HT-29 (cell line): ENCODE measurements around the gene STPG3. TPM values are rescaled to one million over a fixed set of nuclear protein-coding genes. Genes with fewer than 3 reads are reported as not detected.

ENCODE experiments used
- DNase-seq: peaks from one replicate; pipeline ENCODE4 v3.0.0-alpha.2; 2015; ENCODE audit warnings: low spot score
- total RNA-seq: library from RNA; depleted of rRNA; stranded (reverse); fragments of >200 nt; shearing (Covaris generic); gene quantifications from 2 replicates; pipeline ENCODE4 v1.2.3, GENCODE V29; 2014; rRNA removed

Gene STPG3
- total RNA-seq, 1 experiment from 2014 or later, result not detected

DNA sequence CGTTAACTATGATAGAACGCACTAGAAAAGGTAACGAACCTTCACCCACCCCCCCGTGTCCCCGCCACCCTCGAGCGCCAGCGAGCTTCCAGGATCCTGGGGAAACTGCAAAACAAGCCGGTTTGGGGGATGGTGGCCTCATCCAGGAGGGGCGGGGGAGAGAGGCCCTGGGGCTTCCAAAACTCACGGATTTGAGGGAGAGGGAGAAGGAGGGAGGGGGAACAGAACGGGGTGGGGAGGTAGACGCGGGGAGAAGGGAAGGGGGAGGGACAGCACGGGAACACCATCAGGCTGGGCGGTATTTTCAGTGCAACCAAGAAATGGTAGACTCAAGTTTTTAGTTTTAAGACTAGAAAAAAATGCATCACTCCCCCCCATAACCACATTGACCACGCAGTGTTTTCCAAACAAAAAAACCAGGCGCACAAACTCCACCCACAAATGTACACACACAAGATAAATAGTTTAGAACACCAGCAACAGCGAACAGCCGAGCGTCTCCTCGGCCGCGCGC lies 49.5 kb downstream of the STPG3 start:
- peak; percentile 74 for DNase-seq

DNA sequence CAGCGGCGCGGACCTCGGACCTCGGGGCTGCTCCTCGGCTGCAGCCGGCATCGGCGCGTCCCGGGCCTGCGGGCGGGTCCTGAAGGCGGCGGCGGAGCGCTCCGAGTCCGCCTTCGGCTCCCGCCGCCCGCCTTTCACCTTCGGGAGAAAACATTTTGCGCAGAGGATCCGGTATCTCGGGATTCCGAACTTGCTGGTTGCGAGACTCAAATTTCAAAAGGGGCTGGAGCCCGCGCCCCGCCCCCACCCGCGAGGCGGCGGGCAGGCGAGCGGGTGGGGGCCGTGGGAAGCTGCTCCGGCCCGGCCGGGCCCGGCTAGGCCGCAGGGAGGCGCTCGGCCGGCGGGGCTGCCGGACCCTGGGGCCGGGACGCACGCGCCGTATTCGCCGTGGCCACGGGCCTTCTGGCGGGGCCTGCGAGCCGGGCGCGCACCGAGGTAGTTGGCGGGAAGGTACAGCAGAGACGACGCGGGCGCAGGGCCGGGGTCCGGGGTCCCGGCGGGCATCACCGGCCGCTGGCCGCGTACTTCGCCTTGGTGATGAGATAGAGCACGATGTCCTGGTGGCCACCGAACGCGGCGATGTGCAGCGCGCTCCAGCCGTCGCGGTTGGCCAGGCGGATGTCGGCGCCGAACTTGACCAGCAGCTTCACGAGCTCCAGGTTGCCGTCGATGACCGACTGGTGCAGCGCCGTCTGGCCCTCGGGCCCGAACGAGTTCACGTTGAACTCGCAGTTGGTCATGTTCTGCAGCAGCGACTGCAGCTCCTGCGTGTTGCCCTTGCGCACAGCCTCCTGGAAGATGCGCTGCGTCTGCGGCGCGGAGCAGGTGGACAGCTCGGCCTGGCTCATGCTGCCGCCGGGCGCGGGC lies 50.2 kb downstream of the STPG3 start:
- DNase-seq, result peak; percentile 69

DNA sequence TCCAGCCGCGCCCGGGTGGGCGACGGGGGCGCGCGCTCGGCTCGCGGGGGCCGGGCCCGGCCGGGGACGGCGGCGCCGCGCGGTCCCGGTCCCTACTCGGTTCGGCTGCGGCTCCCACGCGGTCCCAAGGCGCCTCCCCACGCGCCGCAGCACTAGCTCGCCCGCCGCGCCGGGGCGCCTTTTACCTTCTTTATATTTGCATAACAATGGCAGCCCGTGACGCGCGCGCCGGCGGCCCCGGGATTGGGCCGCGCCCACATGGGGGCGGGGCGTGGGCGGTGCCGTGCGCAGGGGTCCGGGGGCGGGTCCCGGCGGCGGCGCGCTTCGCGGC lies 51.0 kb downstream of the STPG3 start, which contains the start of gene NRARP:
TSS of gene NRARP (minus strand) at position 154 of the 331 bp plus-strand sequence. CDS start 343 bp downstream, outside the sequence.
- peak; percentile 87 for DNase-seq

GRCh38 chr9:137302449-137303150 lies 51.5 kb downstream of the STPG3 start:
- DNase-seq, result no peak

Other genes starting within 250 kb of the STPG3 start
- gene ABCA2, start 223.0 kb upstream of the STPG3 start, total RNA-seq, result 92.6 and 99.9 TPM in 2 replicates
- gene FUT7, start 219.2 kb upstream of the STPG3 start, total RNA-seq, result 0.36 and 0.42 TPM in 2 replicates
- 59.9 and 84.3 TPM in 2 replicates for gene NPDC1, start 205.1 kb upstream of the STPG3 start, total RNA-seq
- 2.5 and 2.7 TPM in 2 replicates for gene ENTPD2, start 197.2 kb upstream of the STPG3 start, total RNA-seq
- 217 and 239 TPM in 2 replicates for gene SAPCD2, start 180.7 kb upstream of the STPG3 start, total RNA-seq
- gene UAP1L1, start 173.8 kb upstream of the STPG3 start, total RNA-seq, result 3.7 and 5.3 TPM in 2 replicates
- 82.2 and 104 TPM in 2 replicates for gene MAN1B1, start 164.3 kb upstream of the STPG3 start, total RNA-seq
- gene DPP7, start 136.6 kb upstream of the STPG3 start, total RNA-seq, result 290 and 324 TPM in 2 replicates
- gene GRIN1, start 112.1 kb upstream of the STPG3 start, total RNA-seq, result 0.39 and 3.0 TPM in 2 replicates
- 0.43 and 0.44 TPM in 2 replicates for gene LRRC26, start 81.2 kb upstream of the STPG3 start, total RNA-seq
- gene TMEM210, start 79.2 kb upstream of the STPG3 start, total RNA-seq, result not detected in 2 replicates
- 60.6 and 64.0 TPM in 2 replicates for gene ANAPC2, start 62.7 kb upstream of the STPG3 start, total RNA-seq
- gene SSNA1, start 62.6 kb upstream of the STPG3 start, total RNA-seq, result 184 and 208 TPM in 2 replicates
- 63.1 and 66.3 TPM in 2 replicates for gene TPRN, start 50.5 kb upstream of the STPG3 start, total RNA-seq
- gene TMEM203, start 45.6 kb upstream of the STPG3 start, total RNA-seq, result 44.7 and 51.5 TPM in 2 replicates
- 19.0 and 23.9 TPM in 2 replicates for gene NDOR1, start 45.6 kb upstream of the STPG3 start, total RNA-seq
- gene RNF208, start 29.0 kb upstream of the STPG3 start, total RNA-seq, result 0.55 and 1.7 TPM in 2 replicates
- gene CYSRT1, start 26.1 kb upstream of the STPG3 start, total RNA-seq, result 1.6 and 2.4 TPM in 2 replicates
- 0.38 TPM in 1 of 2 replicates, not detected in the other for gene RNF224, start 23.8 kb upstream of the STPG3 start, total RNA-seq
- 0.15 TPM in 1 of 2 replicates, not detected in the other for gene SLC34A3, start 20.4 kb upstream of the STPG3 start, total RNA-seq
- 607 and 627 TPM in 2 replicates for gene TUBB4B, start 10.0 kb upstream of the STPG3 start, total RNA-seq
- gene NELFB, start 4.0 kb downstream of the STPG3 start, total RNA-seq, result 111 and 115 TPM in 2 replicates
- 210 and 226 TPM in 2 replicates for gene TOR4A, start 26.4 kb downstream of the STPG3 start, total RNA-seq
- 107 and 116 TPM in 2 replicates for gene NRARP, start 51.0 kb downstream of the STPG3 start, total RNA-seq
- 7.6 and 14.1 TPM in 2 replicates for gene EXD3, start 171.9 kb downstream of the STPG3 start, total RNA-seq
- gene NOXA1, start 172.1 kb downstream of the STPG3 start, total RNA-seq, result 1.5 and 3.7 TPM in 2 replicates
- gene ENTPD8, start 190.1 kb downstream of the STPG3 start, total RNA-seq, result 0.76 and 1.3 TPM in 2 replicates
- gene NSMF, start 208.0 kb downstream of the STPG3 start, total RNA-seq, result 74.4 and 77.7 TPM in 2 replicates